AML-193 (cell line): ENCODE measurements around the gene TMEM272.

Experiments
- DNase-seq, 2 experiments: peaks; one replicate each; lab custom pipeline; 2025; lab: John Stamatoyannopoulos, UW

The TMEM272 gene

GRCh38 chr13:51780099-51780498 is 64.9 kb downstream of the TMEM272 start:
- DNase-seq: no peak

DNA sequence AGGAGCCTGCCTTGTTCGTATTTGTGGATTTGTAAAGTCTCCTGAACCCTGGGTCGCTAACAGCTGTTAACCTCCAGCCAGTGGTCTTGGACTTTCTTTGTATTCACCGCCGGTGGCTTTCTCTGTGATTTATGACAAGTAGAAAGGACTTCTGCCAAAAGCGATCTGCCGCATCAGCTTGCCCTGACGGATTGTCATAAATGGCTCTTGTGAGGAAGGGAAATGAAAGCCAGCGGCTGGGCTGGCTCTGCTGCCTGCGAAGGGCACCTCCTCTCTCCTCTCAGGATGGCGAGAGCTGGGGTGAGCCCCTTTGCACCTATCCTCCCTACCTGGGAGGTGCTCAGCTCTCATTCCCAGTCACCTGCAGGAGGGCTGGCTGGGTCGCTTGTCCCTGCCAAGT is 66.6 kb downstream of the TMEM272 start:
- no peak for DNase-seq

GRCh38 chr13:51777921-51778320 is 67.1 kb downstream of the TMEM272 start:
- no peak for DNase-seq

GRCh38 chr13:51776179-51776578 is 68.8 kb downstream of the TMEM272 start:
- DNase-seq: no peak

DNA sequence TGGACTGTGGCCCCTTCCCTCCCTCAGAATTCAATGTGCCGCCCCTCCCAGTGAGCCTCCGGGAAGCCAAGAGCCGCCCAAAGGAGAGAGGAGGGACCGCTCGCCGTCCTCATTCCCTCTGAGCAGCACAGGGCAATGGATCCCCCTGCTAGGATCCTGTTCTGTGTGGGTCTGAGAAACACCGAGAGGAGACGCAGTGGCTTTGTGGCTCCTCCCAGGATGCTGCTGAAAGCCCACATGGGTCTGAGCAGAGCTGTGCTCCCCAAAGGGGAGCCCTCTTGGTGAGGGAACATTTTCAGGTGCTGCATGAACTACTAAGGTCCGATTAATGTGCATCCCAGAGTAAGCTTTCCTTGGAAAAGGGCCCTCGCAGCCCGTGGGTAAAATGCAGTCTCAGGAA is 71.5 kb downstream of the TMEM272 start:
- no peak for DNase-seq

DNA sequence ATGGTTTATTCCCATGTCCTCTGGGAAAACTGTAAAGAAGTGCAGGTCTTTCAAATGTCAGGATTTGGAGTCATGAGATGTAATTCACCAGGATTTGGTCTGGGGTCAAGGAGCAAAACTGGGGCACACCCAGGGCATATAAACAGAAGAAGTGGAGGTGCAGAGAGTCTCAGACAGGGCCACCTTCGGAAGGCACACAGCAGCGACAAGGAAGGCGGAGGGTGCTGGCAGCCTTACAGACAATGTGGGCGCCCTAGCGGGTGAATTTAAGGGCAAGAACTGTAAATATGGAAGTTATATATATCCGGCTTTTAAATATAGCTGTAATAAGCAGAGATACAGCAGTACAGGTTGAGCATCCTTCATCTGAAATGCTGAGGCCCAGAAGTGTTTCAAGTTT is 72.2 kb downstream of the TMEM272 start:
- no peak for DNase-seq

DNA sequence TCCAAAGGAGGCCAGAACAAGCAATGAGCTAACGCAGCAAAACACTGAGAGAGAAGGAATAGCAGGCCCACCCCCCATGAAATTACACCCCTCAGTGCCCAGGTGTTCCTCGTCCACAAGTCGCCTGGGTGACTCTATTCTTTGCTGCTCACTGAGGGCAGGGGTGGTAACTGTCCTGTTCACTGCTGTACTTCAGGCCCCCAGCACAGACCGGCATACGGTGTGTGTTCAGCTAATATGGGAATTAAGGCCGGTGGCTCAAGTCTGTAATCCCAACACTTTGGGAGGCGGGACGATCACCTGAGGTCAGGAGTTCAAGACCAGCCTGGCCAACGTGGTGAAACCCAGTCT is 72.9 kb downstream of the TMEM272 start:
- DNase-seq: no peak

- no peak for DNase-seq
Measured at GRCh38 chr13:51771418-51772104, 73.4 kb downstream of the TMEM272 start.

GRCh38 chr13:51770681-51771417 is 74.1 kb downstream of the TMEM272 start:
- DNase-seq: no peak

DNA sequence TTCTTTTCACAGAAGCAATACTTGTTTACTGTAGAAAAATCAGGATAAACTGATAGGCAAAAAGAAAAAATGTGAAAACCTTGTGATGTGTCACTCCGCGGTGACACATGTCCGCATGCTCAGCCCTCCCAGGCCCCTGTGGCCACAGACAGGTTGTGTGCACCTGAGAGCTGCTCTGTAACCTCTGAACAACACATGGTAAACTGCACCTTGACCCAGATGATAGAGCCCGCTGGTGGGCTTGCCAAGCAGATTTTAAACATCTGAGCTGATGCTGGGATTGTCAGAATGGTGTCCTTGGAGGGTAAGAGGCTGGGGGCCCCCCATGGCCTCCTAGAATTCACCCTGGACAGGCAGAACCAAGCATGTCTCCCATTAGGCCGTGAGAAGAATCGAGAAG is 74.8 kb downstream of the TMEM272 start:
- DNase-seq: no peak

- no peak for DNase-seq
Measured at GRCh38 chr13:51769455-51770127, 75.4 kb downstream of the TMEM272 start.

GRCh38 chr13:51768976-51769375 is 76.0 kb downstream of the TMEM272 start:
- no peak for DNase-seq

- no peak for DNase-seq
Measured at GRCh38 chr13:51768378-51768921, 76.5 kb downstream of the TMEM272 start.

DNA sequence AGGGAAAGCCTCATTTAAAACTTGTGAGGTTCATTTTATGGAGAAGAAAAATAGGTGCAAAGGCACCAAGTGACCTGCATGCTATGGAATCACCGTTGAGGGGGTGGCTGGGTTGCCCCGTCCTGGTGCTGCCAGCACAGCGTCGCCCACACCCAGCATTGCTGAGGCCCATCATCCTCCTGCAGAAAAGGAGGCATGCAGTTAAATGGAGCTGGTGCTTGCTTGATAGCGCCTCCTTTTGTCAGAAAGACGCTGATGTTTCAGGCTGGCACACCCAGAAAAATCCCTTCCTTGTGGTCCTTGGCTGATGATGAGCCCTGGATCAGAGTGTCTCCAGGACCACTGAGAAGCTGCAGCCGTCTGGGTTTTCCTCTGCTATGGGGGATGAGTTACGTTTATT is 77.9 kb downstream of the TMEM272 start:
- peak; percentile 30 to 31 for DNase-seq

- no peak for DNase-seq
Measured at GRCh38 chr13:51765142-51765515, 79.8 kb downstream of the TMEM272 start.

- DNase-seq: no peak
Measured at GRCh38 chr13:51764184-51765141, 80.5 kb downstream of the TMEM272 start.

GRCh38 chr13:51763486-51763885 is 81.5 kb downstream of the TMEM272 start:
- no peak for DNase-seq
